Transverse colon (tissue), 4 donors: ENCODE results near the gene PCID2.

Experiments used
- CTCF ChIP-seq, 5 experiments: fragments of 200-600 bp in 3 of 5; fragments of 450-650 bp in 2 of 5; sonication (generic) in 3 of 5; IDR thresholded peaks; 1 replicate in 2 of 5; 2 replicates in 3 of 5; pipeline ENCODE4 v1.5.1; 2016 to 2017; ENCODE audit warnings: antibody characterized with exemption in 5 of 5, inconsistent platforms in 3 of 5, mild to moderate bottlenecking in 2 of 5, moderate library complexity in 1 of 5
- POLR2A ChIP-seq: fragments of 450-650 bp; IDR thresholded peaks from one replicate; pipeline ENCODE4 v1.6.1; 2016; ENCODE audit warnings: antibody characterized with exemption, mild to moderate bottlenecking, moderate library complexity
- POLR2AphosphoS5 ChIP-seq, 3 donors: sonication (generic); formaldehyde crosslinking; IDR thresholded peaks; one replicate each; pipeline ENCODE4 v1.6.1; 2016; ENCODE audit warnings: antibody characterized with exemption in 3 of 3

- TF ChIP-seq CTCF (IDR thresholded peaks at IDR 0.05) (no peak), POLR2A (no peak), POLR2AphosphoS5 (IDR thresholded peaks at IDR 0.05) (no peak)
Observed at GRCh38 chr13:113190181-113190580, 18.3 kb downstream of the PCID2 start.
